ENCODE results near the gene GDF2. TPM values are rescaled to one million over a fixed set of nuclear protein-coding genes. Genes with fewer than 3 reads are reported as not detected.

GDF2 gene
- total RNA-seq, 1 experiment from 2014 or later = not detected

- Histone ChIP-seq H2BK12ac (ENCODE audit: insufficient read length, low read depth, low read length) (no peak overlapping the region), H3K4me1 (ENCODE audit: insufficient read depth, low read length) (no peaks in the 10 kb centered on the region), H4K91ac (ENCODE audit: insufficient read length, low read depth, low read length) (no peak overlapping the region), H4K8ac (replicated peaks; ENCODE audit: insufficient read length, low read depth, low read length) (no peak overlapping the region), H3K9ac (ENCODE audit: extremely low read depth, insufficient read length, low read length) (no peak overlapping the region), H3K79me2 (ENCODE audit: insufficient read depth, low read length) (no peaks in the 10 kb centered on the region), H4K20me1 (ENCODE audit: control insufficient read depth, insufficient read depth, insufficient read length) (no peaks in the 10 kb centered on the region), H2AFZ (ENCODE audit: low read length) (no peak overlapping the region), H2AK5ac (ENCODE audit: insufficient read length, low read length) (no peak overlapping the region), H3K79me1 (ENCODE audit: insufficient read depth, low read depth, low read length, poor library complexity, severe bottlenecking) (no peaks in the 10 kb centered on the region), H4K5ac (ENCODE audit: insufficient read length, low read depth, low read length) (no peak overlapping the region), H3K27me3 (ENCODE audit: insufficient read depth, low read length) (no peaks in the 10 kb centered on the region), H3K4ac (ENCODE audit: low read depth, low read length) (no peak overlapping the region), H3K4me2 (ENCODE audit: insufficient read depth, insufficient read length, low read length) (no peak overlapping the region), H3K23me2 (ENCODE audit: insufficient read length, low read depth, low read length, poor library complexity, severe bottlenecking) (no peaks in the 10 kb centered on the region), H2BK20ac (ENCODE audit: low read depth, low read length, poor library complexity, severe bottlenecking) (no peak overlapping the region), H3K23ac (ENCODE audit: insufficient read length, low read depth, low read length) (no peak overlapping the region), H3K56ac (ENCODE audit: insufficient read length, low read depth, low read length) (no peak overlapping the region), H3K9me3 (ENCODE audit: control insufficient read depth, low read depth, low read length) (no peaks in the 10 kb centered on the region), H2BK120ac (ENCODE audit: low read depth, low read length, poor library complexity, severe bottlenecking) (no peak overlapping the region), H2BK5ac (ENCODE audit: insufficient read length, low read length) (no peak overlapping the region), H3K14ac (ENCODE audit: insufficient read depth, low read length) (no peak overlapping the region; the same call in 1 of the 2 replicates), H3T11ph (ENCODE audit: low read length) (no peak overlapping the region), H2BK15ac (ENCODE audit: low read depth, low read length) (no peak overlapping the region), H3K27ac (ENCODE audit: insufficient read length, low read depth, low read length) (no peak overlapping the region), H3K18ac (ENCODE audit: insufficient read length, low read depth, low read length) (no peak overlapping the region)
- Mint-ChIP-seq H3K36me3 (ENCODE audit: insufficient read depth in 1 of 3, low read depth in 3 of 3) (no peaks in the 10 kb centered on the region), H3K9me3 (no peaks in the 10 kb centered on the region), H3K27me3 (ENCODE audit: low read depth) (peaks cover 12% of the 10 kb centered on the region), H3K27ac (no peak overlapping the region), H3K4me3 (no peak overlapping the region), H3K4me1 (0 out of 4 replicates have a peak, but pooled peaks cover 0 to 4% of the 10 kb centered on the region in 2 experiments)
- TF ChIP-seq CTCF (conservative IDR thresholded peaks at IDR 0.05) = no peak
- no CpG with 5 or more reads among the region's 4 CpGs for WGBS (ENCODE audit: extremely low coverage, insufficient read length, low lambda C conversion rate)
- no peak for DNase-seq
These were observed 36.1 kb upstream of the GDF2 start for GRCh38 chr10:47286116-47286505.
